ENCODE data around the gene FRRS1L.

Gene FRRS1L

GRCh38 chr9:109083813-109084405 is 83.1 kb downstream of the FRRS1L start:
- no peak for ATAC-seq (ENCODE audit: low read depth)
- Histone ChIP-seq H3K36me3 (ENCODE audit: low read depth) (peaks cover 84% of the 10 kb centered on the region), H3K27me3 (ENCODE audit: insufficient read depth, poor library complexity, severe bottlenecking) (no peaks in the 10 kb centered on the region), H3K27ac (ENCODE audit: poor library complexity, severe bottlenecking) (no peak overlapping the region), H3K4me1 (ENCODE audit: insufficient read depth, poor library complexity, severe bottlenecking) (no peaks in the 10 kb centered on the region), H3K4me3 (ENCODE audit: severe bottlenecking) (no peak overlapping the region), H3K9me3 (ENCODE audit: severe bottlenecking) (no peaks in the 10 kb centered on the region)
- no peak for TF ChIP-seq CTCF (IDR thresholded peaks at IDR 0.05; ENCODE audit: poor library complexity, severe bottlenecking)
- no peak for DNase-seq (ENCODE audit: low spot score)

GRCh38 chr9:109083141-109083540 is 83.9 kb downstream of the FRRS1L start:
- H3K4me1 ChIP-seq (ENCODE audit: insufficient read depth, poor library complexity, severe bottlenecking): no peaks in the 10 kb centered on the region
- H3K9me3 ChIP-seq (ENCODE audit: severe bottlenecking): no peaks in the 10 kb centered on the region
- DNase-seq (ENCODE audit: low spot score) (no peak), ATAC-seq (ENCODE audit: low read depth) (no peak)
- no peak overlapping the region for H3K27ac ChIP-seq (ENCODE audit: poor library complexity, severe bottlenecking)
- TF ChIP-seq CTCF (IDR thresholded peaks at IDR 0.05; ENCODE audit: poor library complexity, severe bottlenecking): no peak
- H3K36me3 ChIP-seq (ENCODE audit: low read depth): peaks cover 87% of the 10 kb centered on the region
- no peaks in the 10 kb centered on the region for H3K27me3 ChIP-seq (ENCODE audit: insufficient read depth, poor library complexity, severe bottlenecking)
- no peak overlapping the region for H3K4me3 ChIP-seq (ENCODE audit: severe bottlenecking)

- peaks cover 6% of the 10 kb centered on the region for H3K4me1 ChIP-seq (ENCODE audit: insufficient read depth, poor library complexity, severe bottlenecking)
- H3K4me3 ChIP-seq (ENCODE audit: severe bottlenecking): no peak overlapping the region
- no peak for TF ChIP-seq CTCF (IDR thresholded peaks at IDR 0.05; ENCODE audit: poor library complexity, severe bottlenecking)
- ATAC-seq (ENCODE audit: low read depth) (no peak), DNase-seq (ENCODE audit: low spot score) (no peak)
- peaks cover 85% of the 10 kb centered on the region for H3K36me3 ChIP-seq (ENCODE audit: low read depth)
- H3K27me3 ChIP-seq (ENCODE audit: insufficient read depth, poor library complexity, severe bottlenecking): no peaks in the 10 kb centered on the region
- no peaks in the 10 kb centered on the region for H3K9me3 ChIP-seq (ENCODE audit: severe bottlenecking)
- no peak overlapping the region for H3K27ac ChIP-seq (ENCODE audit: poor library complexity, severe bottlenecking)
Observed at GRCh38 chr9:109082091-109082620, 84.9 kb downstream of the FRRS1L start.

Measured in RWPE2 (cell line).